ENCODE data around the gene RNF20. TPM values are rescaled to one million over a fixed set of nuclear protein-coding genes. Genes with fewer than 3 reads are reported as not detected.

The RNF20 gene
- total and polyA plus RNA-seq, 2 donors (not counting 3 experiments of a cell fraction or from before 2014, with no cell fraction given): 6.1 to 33.7 TPM

DNA sequence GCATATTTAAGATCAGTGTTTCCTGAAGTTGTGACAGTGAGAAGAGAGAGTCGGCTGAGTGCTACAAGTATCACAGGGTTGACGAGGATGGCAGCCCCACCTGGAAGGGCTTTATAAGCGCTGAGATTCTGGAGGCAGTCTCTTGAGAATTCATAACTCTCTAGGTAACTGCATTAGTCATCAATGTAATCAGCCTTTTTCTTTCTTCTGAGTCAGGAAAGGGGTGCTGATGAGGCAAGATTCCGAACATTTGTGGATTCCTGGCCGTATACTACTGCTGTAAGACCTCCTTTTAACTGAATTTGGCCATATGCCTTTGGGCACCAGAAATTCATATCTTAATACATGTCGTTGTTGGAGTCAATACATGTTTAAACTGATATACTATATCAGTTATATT is 6.6 kb upstream of the RNF20 start:
- Histone ChIP-seq H3K4me3 (replicated peaks in 1 of 3; ENCODE audit: insufficient read depth in 1 of 3, low read depth in 1 of 3, low read length in 3 of 3) (no peak overlapping the region), H4K20me1 (replicated peaks; ENCODE audit: control insufficient read depth, extremely low read depth, insufficient read depth, low read length) (no peaks in the 10 kb centered on the region), H3K9me1 (replicated peaks; ENCODE audit: control insufficient read depth, extremely low read depth, insufficient read depth, low read length) (no peaks in the 10 kb centered on the region), H3K9ac (replicated peaks; ENCODE audit: extremely low read depth, insufficient read depth, low read length) (no peak overlapping the region), H3K4me1 (ENCODE audit: control insufficient read depth, extremely low read depth, insufficient read depth, low read length) (no peaks in the 10 kb centered on the region), H3K4me2 (ENCODE audit: insufficient read depth, low read length) (no peak overlapping the region), H3K79me2 (ENCODE audit: control insufficient read depth, insufficient read depth, low read length) (no peaks in the 10 kb centered on the region), H3K36me3 (ENCODE audit: control insufficient read depth in 2 of 2, extremely low read depth in 1 of 2, insufficient read depth in 2 of 2, low read length in 2 of 2) (no peaks in the 10 kb centered on the region), H3K9me3 (replicated peaks; ENCODE audit: control insufficient read depth, insufficient read depth, low read length) (no peaks in the 10 kb centered on the region), H3K27ac (ENCODE audit: insufficient read depth, low read depth, low read length) (no peak overlapping the region), H2AFZ (ENCODE audit: low read depth, low read length) (no peak overlapping the region), H3K27me3 (ENCODE audit: control insufficient read depth in 2 of 2, insufficient read depth in 2 of 2, low read length in 2 of 2) (no peaks in the 10 kb centered on the region)
- FAIRE-seq (no peak), DNase-seq (ENCODE audit: low read depth, low spot score) (no peak)
- intact Hi-C loops (cut with micrococcal nuclease): no loop called here
- dilution Hi-C loops (cut with MboI; ENCODE audit: extremely low pct_ligation_motif_present, low sequenced_read_pairs): no loop called here
- BruUV-seq (replicated peaks): no TSS peak
- ChIA-PET CTCF (interaction anchor here (1.1 to 9.1 kb wide), 4 partner anchors 10 to 925 kb away, joined by 3 to 261 read pairs (median 50); no protein-coding TSS in a partner anchor), POLR2A (no interaction called here)
- TF ChIP-seq, protein P1, sequence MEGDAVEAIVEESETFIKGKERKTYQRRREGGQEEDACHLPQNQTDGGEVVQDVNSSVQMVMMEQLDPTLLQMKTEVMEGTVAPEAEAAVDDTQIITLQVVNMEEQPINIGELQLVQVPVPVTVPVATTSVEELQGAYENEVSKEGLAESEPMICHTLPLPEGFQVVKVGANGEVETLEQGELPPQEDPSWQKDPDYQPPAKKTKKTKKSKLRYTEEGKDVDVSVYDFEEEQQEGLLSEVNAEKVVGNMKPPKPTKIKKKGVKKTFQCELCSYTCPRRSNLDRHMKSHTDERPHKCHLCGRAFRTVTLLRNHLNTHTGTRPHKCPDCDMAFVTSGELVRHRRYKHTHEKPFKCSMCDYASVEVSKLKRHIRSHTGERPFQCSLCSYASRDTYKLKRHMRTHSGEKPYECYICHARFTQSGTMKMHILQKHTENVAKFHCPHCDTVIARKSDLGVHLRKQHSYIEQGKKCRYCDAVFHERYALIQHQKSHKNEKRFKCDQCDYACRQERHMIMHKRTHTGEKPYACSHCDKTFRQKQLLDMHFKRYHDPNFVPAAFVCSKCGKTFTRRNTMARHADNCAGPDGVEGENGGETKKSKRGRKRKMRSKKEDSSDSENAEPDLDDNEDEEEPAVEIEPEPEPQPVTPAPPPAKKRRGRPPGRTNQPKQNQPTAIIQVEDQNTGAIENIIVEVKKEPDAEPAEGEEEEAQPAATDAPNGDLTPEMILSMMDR (IDR thresholded peaks at IDR 0.05; ENCODE audit: extremely low read depth in 1 of 2, insufficient read depth in 1 of 2, low read depth in 1 of 2, low read length in 2 of 2): no peak
- TF ChIP-seq FOS (IDR thresholded peaks at IDR 0.05; ENCODE audit: borderline replicate concordance, insufficient read depth, low read length) (no peak), JUN (IDR thresholded peaks at IDR 0.05; ENCODE audit: borderline replicate concordance, insufficient read depth, insufficient read length, low read depth) (no peak), EZH2 (IDR thresholded peaks at IDR 0.05; ENCODE audit: borderline replicate concordance, low read depth, low read length, severe bottlenecking) (no peak), POLR2A (IDR thresholded peaks at IDR 0.05; ENCODE audit: low read depth, low read length) (no peak), POLR2AphosphoS5 (IDR thresholded peaks at IDR 0.05; ENCODE audit: insufficient read depth, low read depth, low read length) (no peak), GATA2 (IDR thresholded peaks at IDR 0.05; ENCODE audit: insufficient read depth, insufficient read length, low read depth, low read length) (no peak)
- TF ChIP-seq, protein P2, sequence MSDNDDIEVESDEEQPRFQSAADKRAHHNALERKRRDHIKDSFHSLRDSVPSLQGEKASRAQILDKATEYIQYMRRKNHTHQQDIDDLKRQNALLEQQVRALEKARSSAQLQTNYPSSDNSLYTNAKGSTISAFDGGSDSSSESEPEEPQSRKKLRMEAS (IDR thresholded peaks at IDR 0.05; ENCODE audit: insufficient read depth, insufficient read length): no peak
